Heart right ventricle (tissue), 16 donors: ENCODE data around the gene AMOT. TPM values are rescaled to one million over a fixed set of nuclear protein-coding genes. Genes with fewer than 3 reads are reported as not detected.

ENCODE experiments used
- ATAC-seq, 8 donors: fragments of 200-7000 bp; cut with Tn5 transposase; one replicate each; pipeline ENCODE4 v1.9.1; 2020; ENCODE audit warnings: mild to moderate bottlenecking in 8 of 8, moderate library complexity in 8 of 8, moderate number of reproducible peaks in 1 of 8
- DNase-seq, 2 donors: peaks; one replicate each; pipeline ENCODE4 v3.0.0-alpha.2; 2020
- H3K27ac ChIP-seq, 10 donors: fragments of 200-600 bp; sonication (generic) in 2 of 10; one replicate each; pipeline versions ENCODE4 v1.5.0 to v1.8.0; 2020 to 2022; ENCODE audit warnings: mild to moderate bottlenecking in 3 of 10
- H3K27me3 ChIP-seq, 7 donors: fragments of 200-600 bp; one replicate each; pipeline ENCODE4 v1.8.0; 2021 to 2022; ENCODE audit warnings: mild to moderate bottlenecking in 2 of 7
- H3K36me3 ChIP-seq, 9 donors: fragments of 200-600 bp; sonication (generic) in 1 of 9; one replicate each; pipeline versions ENCODE4 v1.5.0 to v1.8.0; 2020 to 2022; ENCODE audit warnings: mild to moderate bottlenecking in 2 of 9
- H3K4me1 ChIP-seq, 9 donors: fragments of 200-600 bp; sonication (generic) in 1 of 9; one replicate each; pipeline versions ENCODE4 v1.5.0 to v1.8.0; 2020 to 2022; ENCODE audit warnings: mild to moderate bottlenecking in 4 of 9
- H3K4me3 ChIP-seq, 10 donors: fragments of 200-600 bp; sonication (generic) in 2 of 10; one replicate each; pipeline versions ENCODE4 v1.5.0 to v1.8.0; 2020 to 2022; ENCODE audit warnings: mild to moderate bottlenecking in 7 of 10, moderate library complexity in 2 of 10
- H3K9me3 ChIP-seq, 11 donors: fragments of 200-600 bp in 10 of 11; sonication (generic) in 2 of 11; one replicate each; pipeline versions ENCODE4 v1.5.0 to v1.8.0; 2013 to 2022; ENCODE audit warnings: mild to moderate bottlenecking in 2 of 11, control low read depth in 1 of 11, moderate library complexity in 1 of 11
- WGBS, 2 donors: extraction: QIAGEN DNeasy Blood & Tissue Kit; methylation state at CpG; one replicate each; pipeline ENCODE4 v1.1.7; 2013; ENCODE audit warnings: inconsistent platforms in 1 of 2; 5-methylcytosine and 5-hydroxymethylcytosine counted together
- intact Hi-C, 10 donors: fragments of 100-400 bp; cut with DNase I; formaldehyde crosslinking; loops; one replicate each; pipeline versions ENCODE4 v1.11.1 to v1.14.2; 2022
- polyA plus RNA-seq, 2 donors: library from polyadenylated mRNA; stranded (reverse); fragments of 200-250 nt; gene quantifications; one replicate each; pipeline ENCODE4 v1.2.3, GENCODE V29; 2013
- total RNA-seq, 10 donors: library from RNA; stranded (reverse); fragmentation: NEBNext Ultra II Directional in 3 of 10; extraction: Animal tissue kit (Norgen Biotek cat#: 25700) in 3 of 10; gene quantifications; one replicate each; pipeline versions ENCODE4 v1.2.1 to v1.2.4, GENCODE V29; 2021 to 2023
- TF ChIP-seq, protein P1 (sequence below), 9 donors: fragments of 200-600 bp; sonication (generic) in 2 of 9; IDR thresholded peaks; one replicate each; pipeline versions ENCODE4 v1.5.0 to v1.8.0; 2021 to 2022; ENCODE audit warnings: antibody characterized with exemption in 9 of 9, mild to moderate bottlenecking in 5 of 9, moderate library complexity in 1 of 9
- donor health status: Arrhythmogenic right ventricular cardiomyopathy.
- donor health status: ischemic (EF 13 %, LVEDD 7.1; RV severe dilation, severe dysfunction).
- donor health status: healthy with polysubstance abuse.
- donor health status: DM: no; HTN: yes; CAD: no.
- donor health status: DM: no; HTN: no; CAD: no.
- donor health status: ischemic (EF 25% LVEDD 6.9; RV normal size, moderate dysfunction).
- donor health status: ischemic (EF 25% LVEDD 5.7; RV mildly dilated, moderate dysfunction).
- donor health status: healthy.
- donor health status: DM: yes; HTN: yes; CAD: no.
- donor health status: Ischemic cardiomyopathy.
- donor health status: ischemic (EF 35%, LVEDD 5.7; RV mildly dilated, moderate dysfunction).
- donor health status: nonischemic (EF 11% LVEDD 7.7; RV severe dilation, severe dysfunction).
- donor health status: DM: yes; HTN: yes; CAD: no.
- donor health status: PGD.
- donor health status: ischemic (EF 29% LVEDD 5.4; RV normal size, mild dysfunction).
- donor health status: nonischemic (EF 23%, LVEDD 6.1; RV moderate dilation, normal function).

Gene AMOT
- total and polyA plus RNA-seq, 12 donors, result 0.62 to 10.8 (median 6.1) TPM

DNA sequence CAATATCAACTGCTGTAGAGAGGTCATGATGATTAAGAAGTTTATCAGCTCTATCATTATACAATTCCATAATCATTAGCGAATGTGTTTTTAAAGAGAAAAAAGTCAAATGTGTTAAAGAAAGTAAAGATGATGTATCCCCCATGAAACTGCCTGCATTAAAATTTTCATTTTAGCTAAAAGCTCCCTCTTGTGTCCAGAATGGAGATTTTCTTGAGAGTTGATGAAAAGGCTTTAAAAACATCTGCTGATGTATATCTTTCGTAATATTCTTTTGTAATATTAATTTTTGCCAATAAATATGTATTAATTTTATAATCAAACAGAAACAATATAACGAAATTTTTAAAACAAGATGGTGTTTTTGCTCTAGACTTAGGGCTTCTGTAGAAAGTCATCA, 108.8 kb downstream of the AMOT start:
- Histone ChIP-seq H3K9me3 (peaks cover 0 to 5% (median 0%) of the 10 kb centered on the region in 11 donors), H3K36me3 (no peaks in the 10 kb centered on the region), H3K27me3 (peaks cover 0 to 27% (median 0%) of the 10 kb centered on the region in 7 donors), H3K4me1 (no peaks in the 10 kb centered on the region), H3K4me3 (no peak overlapping the region), H3K27ac (no peak overlapping the region)
- WGBS, 2 donors, result 73 to 74% methylated on average over 3 of the region's 3 CpGs
- no peak for DNase-seq
- TF ChIP-seq, protein P1, sequence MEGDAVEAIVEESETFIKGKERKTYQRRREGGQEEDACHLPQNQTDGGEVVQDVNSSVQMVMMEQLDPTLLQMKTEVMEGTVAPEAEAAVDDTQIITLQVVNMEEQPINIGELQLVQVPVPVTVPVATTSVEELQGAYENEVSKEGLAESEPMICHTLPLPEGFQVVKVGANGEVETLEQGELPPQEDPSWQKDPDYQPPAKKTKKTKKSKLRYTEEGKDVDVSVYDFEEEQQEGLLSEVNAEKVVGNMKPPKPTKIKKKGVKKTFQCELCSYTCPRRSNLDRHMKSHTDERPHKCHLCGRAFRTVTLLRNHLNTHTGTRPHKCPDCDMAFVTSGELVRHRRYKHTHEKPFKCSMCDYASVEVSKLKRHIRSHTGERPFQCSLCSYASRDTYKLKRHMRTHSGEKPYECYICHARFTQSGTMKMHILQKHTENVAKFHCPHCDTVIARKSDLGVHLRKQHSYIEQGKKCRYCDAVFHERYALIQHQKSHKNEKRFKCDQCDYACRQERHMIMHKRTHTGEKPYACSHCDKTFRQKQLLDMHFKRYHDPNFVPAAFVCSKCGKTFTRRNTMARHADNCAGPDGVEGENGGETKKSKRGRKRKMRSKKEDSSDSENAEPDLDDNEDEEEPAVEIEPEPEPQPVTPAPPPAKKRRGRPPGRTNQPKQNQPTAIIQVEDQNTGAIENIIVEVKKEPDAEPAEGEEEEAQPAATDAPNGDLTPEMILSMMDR (IDR thresholded peaks at IDR 0.05), result peak in 4 of 9 donors; percentile 9 to 37 (median 24)
- intact Hi-C loops, result no loop called here
- ATAC-seq, result no peak

Other genes starting within 250 kb of the AMOT start
- under 1 TPM in 6 of 10 donors, not detected in 4; 0.14 to 0.81 (median 0.30) TPM for gene LHFPL1, start 160.9 kb downstream of the AMOT start, total RNA-seq
- under 1 TPM; 0.04 to 0.29 TPM for gene LHFPL1, start 160.9 kb downstream of the AMOT start, polyA plus RNA-seq